Measurements from ENCODE around the gene AGAP1. TPM values are rescaled to one million over a fixed set of nuclear protein-coding genes. Genes with fewer than 3 reads are reported as not detected.

The AGAP1 gene
- total RNA-seq, 1 donor from 2014 or later: 33.7 TPM

DNA sequence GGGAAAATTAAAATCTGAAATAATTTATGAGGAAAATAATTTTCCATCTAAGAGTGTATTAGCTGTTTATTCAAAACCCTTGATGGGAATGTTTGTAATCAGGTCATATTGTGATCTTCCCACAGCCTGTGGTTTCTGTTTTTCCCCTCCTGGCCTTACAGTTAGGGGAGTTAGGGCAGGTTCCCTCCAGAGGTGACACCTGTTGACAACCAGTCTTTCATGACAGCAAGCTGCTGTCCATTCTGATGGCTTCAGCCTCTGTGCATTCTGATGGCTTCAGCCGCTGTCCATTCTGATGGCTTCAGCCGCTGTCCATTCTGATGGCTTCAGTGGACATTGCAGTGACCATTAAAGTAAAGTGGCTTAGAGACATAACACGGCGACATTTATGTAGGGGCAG is 346.1 kb downstream of the AGAP1 start:
- H3K36me3 ChIP-seq (ENCODE audit: control insufficient read depth, insufficient read depth, low read length): no peaks in the 10 kb centered on the region
- H3K4me3 ChIP-seq (ENCODE audit: low read depth, low read length): no peak overlapping the region
- DNase-seq (ENCODE audit: low read depth): no peak
- TF ChIP-seq, protein P1, sequence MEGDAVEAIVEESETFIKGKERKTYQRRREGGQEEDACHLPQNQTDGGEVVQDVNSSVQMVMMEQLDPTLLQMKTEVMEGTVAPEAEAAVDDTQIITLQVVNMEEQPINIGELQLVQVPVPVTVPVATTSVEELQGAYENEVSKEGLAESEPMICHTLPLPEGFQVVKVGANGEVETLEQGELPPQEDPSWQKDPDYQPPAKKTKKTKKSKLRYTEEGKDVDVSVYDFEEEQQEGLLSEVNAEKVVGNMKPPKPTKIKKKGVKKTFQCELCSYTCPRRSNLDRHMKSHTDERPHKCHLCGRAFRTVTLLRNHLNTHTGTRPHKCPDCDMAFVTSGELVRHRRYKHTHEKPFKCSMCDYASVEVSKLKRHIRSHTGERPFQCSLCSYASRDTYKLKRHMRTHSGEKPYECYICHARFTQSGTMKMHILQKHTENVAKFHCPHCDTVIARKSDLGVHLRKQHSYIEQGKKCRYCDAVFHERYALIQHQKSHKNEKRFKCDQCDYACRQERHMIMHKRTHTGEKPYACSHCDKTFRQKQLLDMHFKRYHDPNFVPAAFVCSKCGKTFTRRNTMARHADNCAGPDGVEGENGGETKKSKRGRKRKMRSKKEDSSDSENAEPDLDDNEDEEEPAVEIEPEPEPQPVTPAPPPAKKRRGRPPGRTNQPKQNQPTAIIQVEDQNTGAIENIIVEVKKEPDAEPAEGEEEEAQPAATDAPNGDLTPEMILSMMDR (IDR thresholded peaks at IDR 0.05; ENCODE audit: insufficient read depth, low read length, poor library complexity, severe bottlenecking): no peak
- no peaks in the 10 kb centered on the region for H3K27me3 ChIP-seq (ENCODE audit: control insufficient read depth, insufficient read depth, low read length)

DNA sequence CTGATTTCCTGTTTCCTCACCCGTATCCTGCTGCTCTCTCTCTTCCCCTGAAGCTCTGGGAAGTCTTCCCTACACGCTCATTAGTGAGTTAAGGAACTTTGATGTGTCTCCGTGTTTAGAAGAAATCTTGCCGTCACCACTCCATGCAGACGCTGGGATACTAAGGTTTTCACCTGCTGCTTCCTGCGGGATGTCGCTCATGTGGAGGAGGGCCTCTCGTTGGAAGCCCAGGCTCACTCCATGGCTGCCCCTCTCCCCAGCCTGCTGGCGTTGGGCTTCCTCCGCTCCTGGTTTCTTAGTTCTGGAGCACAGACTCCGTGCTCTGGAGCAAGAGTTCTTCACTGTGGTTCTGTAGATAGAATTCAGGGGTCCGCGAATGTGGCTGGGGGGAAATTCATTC is 348.0 kb downstream of the AGAP1 start:
- no peak overlapping the region for H3K4me3 ChIP-seq (ENCODE audit: low read depth, low read length)
- DNase-seq (ENCODE audit: low read depth): no peak
- H3K27me3 ChIP-seq (ENCODE audit: control insufficient read depth, insufficient read depth, low read length): no peaks in the 10 kb centered on the region
- TF ChIP-seq, protein P1 (IDR thresholded peaks at IDR 0.05; ENCODE audit: insufficient read depth, low read length, poor library complexity, severe bottlenecking): no peak
- H3K36me3 ChIP-seq (ENCODE audit: control insufficient read depth, insufficient read depth, low read length): no peaks in the 10 kb centered on the region

DNA sequence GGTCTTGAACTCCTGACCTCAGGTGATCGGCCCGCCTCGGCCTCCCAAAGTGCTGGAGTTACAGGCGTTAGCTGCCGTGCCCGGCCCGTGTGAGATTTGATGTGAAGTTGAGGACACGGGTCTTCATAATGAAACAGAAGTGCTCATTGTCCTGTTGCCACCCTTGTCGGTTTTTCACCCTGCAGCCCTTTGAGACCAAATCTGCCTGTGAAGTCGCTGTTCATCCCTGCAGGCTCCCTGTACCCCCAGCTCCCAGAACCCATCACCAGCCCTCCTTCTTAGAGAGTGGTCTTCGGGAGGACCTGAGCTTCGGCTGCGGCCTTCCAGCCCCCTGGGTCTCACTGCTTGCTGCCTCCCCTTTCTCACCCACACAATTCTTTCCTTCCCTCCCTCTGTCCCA is 349.1 kb downstream of the AGAP1 start:
- TF ChIP-seq, protein P1 (IDR thresholded peaks at IDR 0.05; ENCODE audit: insufficient read depth, low read length, poor library complexity, severe bottlenecking): no peak
- no peak for DNase-seq (ENCODE audit: low read depth)
- no peak overlapping the region for H3K4me3 ChIP-seq (ENCODE audit: low read depth, low read length)

DNA sequence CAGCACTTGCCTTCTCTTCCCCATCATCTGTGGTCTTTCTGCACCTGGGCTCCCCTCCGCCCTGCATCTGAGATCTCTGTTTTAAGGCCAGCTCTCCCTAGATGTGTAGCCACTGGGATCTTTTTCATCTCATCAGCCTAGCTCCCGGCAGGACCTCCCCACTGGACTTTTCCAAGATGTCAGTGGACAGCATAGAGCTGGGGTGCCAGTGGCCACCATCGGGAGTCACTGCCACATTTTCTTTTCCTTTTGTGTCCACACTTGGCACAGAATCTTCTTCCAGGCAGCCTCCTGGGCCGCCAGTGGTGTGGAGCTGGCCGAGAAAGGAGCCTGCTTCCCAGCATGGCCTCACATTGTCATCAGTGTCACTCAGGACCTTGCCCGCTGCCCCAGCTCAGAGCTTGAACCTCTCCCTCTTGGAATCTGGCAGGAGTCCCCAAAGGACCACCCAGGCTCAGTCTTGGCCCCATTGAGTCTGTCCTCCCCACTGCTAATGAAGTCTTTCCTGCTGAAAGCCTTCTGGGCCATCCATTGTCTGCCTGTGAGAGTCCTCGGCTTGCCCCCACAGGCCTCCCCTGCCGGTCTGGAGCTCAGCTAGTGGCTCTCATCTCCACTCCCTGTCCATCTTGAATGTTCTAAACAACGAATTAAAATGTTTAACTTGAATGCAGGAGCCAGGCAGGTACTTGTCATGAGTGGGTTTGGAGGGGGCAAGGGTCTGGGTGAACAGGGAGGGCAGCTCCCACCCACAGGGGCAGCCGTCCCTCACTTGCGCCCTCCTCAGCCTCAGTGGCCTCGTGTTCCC is 349.9 kb downstream of the AGAP1 start:
- H3K4me3 ChIP-seq (ENCODE audit: low read depth, low read length): no peak overlapping the region

More for the DNA sequence above, 349.1 kb downstream of the AGAP1 start:
- no peaks in the 10 kb centered on the region for H3K27me3 ChIP-seq (ENCODE audit: control insufficient read depth, insufficient read depth, low read length)
- H3K36me3 ChIP-seq (ENCODE audit: control insufficient read depth, insufficient read depth, low read length): no peaks in the 10 kb centered on the region

DNA sequence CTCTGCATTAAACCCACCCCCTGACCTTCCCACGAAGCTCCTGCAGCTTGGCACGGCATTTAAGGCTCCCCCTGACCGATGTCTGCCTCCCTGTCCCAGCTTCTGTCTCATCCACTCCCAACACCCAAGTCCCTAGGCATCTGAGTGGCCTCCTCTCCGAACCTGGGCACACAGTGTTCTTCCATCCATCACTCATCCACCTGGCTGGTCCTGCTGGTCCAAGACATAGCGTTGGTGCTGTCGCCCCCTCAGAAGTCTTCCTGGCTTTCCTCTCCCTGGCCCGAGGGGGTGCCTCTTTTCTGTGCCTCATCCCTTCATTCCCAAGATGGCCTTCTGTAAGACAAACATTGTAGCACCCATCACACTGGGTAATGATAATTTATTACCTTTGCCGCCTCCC is 350.7 kb downstream of the AGAP1 start:
- H3K27me3 ChIP-seq (ENCODE audit: control insufficient read depth, insufficient read depth, low read length): no peaks in the 10 kb centered on the region
- DNase-seq (ENCODE audit: low read depth): no peak
- H3K4me3 ChIP-seq (ENCODE audit: low read depth, low read length): no peak overlapping the region
- H3K36me3 ChIP-seq (ENCODE audit: control insufficient read depth, insufficient read depth, low read length): no peaks in the 10 kb centered on the region
- TF ChIP-seq, protein P1 (IDR thresholded peaks at IDR 0.05; ENCODE audit: insufficient read depth, low read length, poor library complexity, severe bottlenecking): no peak

More for the DNA sequence above, 349.9 kb downstream of the AGAP1 start:
- DNase-seq (ENCODE audit: low read depth): no peak
- Histone ChIP-seq H3K36me3 (ENCODE audit: control insufficient read depth, insufficient read depth, low read length) (no peaks in the 10 kb centered on the region), H3K27me3 (ENCODE audit: control insufficient read depth, insufficient read depth, low read length) (no peaks in the 10 kb centered on the region)
- TF ChIP-seq, protein P1 (IDR thresholded peaks at IDR 0.05; ENCODE audit: insufficient read depth, low read length, poor library complexity, severe bottlenecking): no peak

DNA sequence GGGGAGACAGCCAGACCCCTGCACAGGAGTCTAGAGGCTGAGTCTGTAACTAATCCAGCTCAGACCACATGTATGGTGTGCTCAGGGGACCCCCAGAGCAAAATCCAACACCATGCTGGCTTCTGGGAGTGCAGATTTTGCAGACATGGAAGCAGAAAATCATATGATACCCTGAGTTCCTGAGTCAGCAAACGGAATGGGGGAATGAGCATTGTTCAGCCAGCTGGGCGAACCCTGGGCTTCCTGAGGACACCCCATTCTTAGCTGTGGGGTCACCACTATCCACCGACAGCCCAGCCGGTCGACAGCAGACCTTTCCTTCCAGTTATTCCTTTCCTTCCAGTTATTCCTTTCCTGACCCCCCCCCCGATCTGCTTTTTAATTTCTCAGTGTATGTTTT is 351.4 kb downstream of the AGAP1 start:
- no peaks in the 10 kb centered on the region for H3K36me3 ChIP-seq (ENCODE audit: control insufficient read depth, insufficient read depth, low read length)
- TF ChIP-seq, protein P1 (IDR thresholded peaks at IDR 0.05; ENCODE audit: insufficient read depth, low read length, poor library complexity, severe bottlenecking): no peak
- H3K27me3 ChIP-seq (ENCODE audit: control insufficient read depth, insufficient read depth, low read length): no peaks in the 10 kb centered on the region

More for the DNA sequence above, 351.4 kb downstream of the AGAP1 start:
- DNase-seq (ENCODE audit: low read depth): no peak
- no peak overlapping the region for H3K4me3 ChIP-seq (ENCODE audit: low read depth, low read length)
